Measurements from ENCODE around the gene DOLPP1.
"Not testable (repeated sequence)": the region's sequence is repeated elsewhere in the genome, so short reads cannot be mapped to it uniquely, and the experiment has no call there.

DOLPP1 gene

GRCh38 chr9:129080601-129081387 lies at the start of gene DOLPP1:
Gene DOLPP1 (plus strand): TSS chr9:129081111. CDS start chr9:129081132, 21 bp downstream.
- in situ Hi-C loops (cut with MboI; ENCODE audit: low sequenced_read_pairs) = no loop called here

GRCh38 chr9:129031514-129031913 lies 49.4 kb upstream of the DOLPP1 start:
- in situ Hi-C loops (cut with MboI; ENCODE audit: low sequenced_read_pairs) = no loop called here

GRCh38 chr9:129032541-129033159 lies 48.3 kb upstream of the DOLPP1 start:
- in situ Hi-C loops (cut with MboI; ENCODE audit: low sequenced_read_pairs) = no loop called here

- in situ Hi-C loops (cut with MboI; ENCODE audit: low sequenced_read_pairs) = no loop called here
Observed at GRCh38 chr9:129033216-129033615, 47.7 kb upstream of the DOLPP1 start.

- in situ Hi-C loops (cut with MboI; ENCODE audit: low sequenced_read_pairs) = not testable (repeated sequence)
Observed at GRCh38 chr9:129035838-129036237, 45.1 kb upstream of the DOLPP1 start.

GRCh38 chr9:129036241-129036922 lies 44.5 kb upstream of the DOLPP1 start, which contains the start of gene MIGA2:
Gene MIGA2 (plus strand): TSS chr9:129036626. CDS start chr9:129040595, 3,969 bp downstream.
- in situ Hi-C loops (cut with MboI; ENCODE audit: low sequenced_read_pairs) = no loop called here

GRCh38 chr9:129036923-129037766 lies 43.8 kb upstream of the DOLPP1 start:
- in situ Hi-C loops (cut with MboI; ENCODE audit: low sequenced_read_pairs) = no loop called here

GRCh38 chr9:129037767-129038098 lies 43.2 kb upstream of the DOLPP1 start:
- in situ Hi-C loops (cut with MboI; ENCODE audit: low sequenced_read_pairs) = no loop called here

GRCh38 chr9:129038109-129038852 lies 42.6 kb upstream of the DOLPP1 start:
- in situ Hi-C loops (cut with MboI; ENCODE audit: low sequenced_read_pairs) = no loop called here

- in situ Hi-C loops (cut with MboI; ENCODE audit: low sequenced_read_pairs) = no loop called here
Observed at GRCh38 chr9:129040113-129040643, 40.7 kb upstream of the DOLPP1 start.

GRCh38 chr9:129042016-129042415 lies 38.9 kb upstream of the DOLPP1 start:
- in situ Hi-C loops (cut with MboI; ENCODE audit: low sequenced_read_pairs) = no loop called here

GRCh38 chr9:129052592-129052991 lies 28.3 kb upstream of the DOLPP1 start:
- in situ Hi-C loops (cut with MboI; ENCODE audit: low sequenced_read_pairs) = no loop called here

- in situ Hi-C loops (cut with MboI; ENCODE audit: low sequenced_read_pairs) = no loop called here
Observed at GRCh38 chr9:129053020-129053419, 27.9 kb upstream of the DOLPP1 start.

GRCh38 chr9:129054163-129054851 lies 26.6 kb upstream of the DOLPP1 start:
- in situ Hi-C loops (cut with MboI; ENCODE audit: low sequenced_read_pairs) = no loop called here

- in situ Hi-C loops (cut with MboI; ENCODE audit: low sequenced_read_pairs) = no loop called here
Observed at GRCh38 chr9:129058965-129059795, 21.7 kb upstream of the DOLPP1 start.

GRCh38 chr9:129059796-129060785 lies 20.8 kb upstream of the DOLPP1 start:
- in situ Hi-C loops (cut with MboI; ENCODE audit: low sequenced_read_pairs) = no loop called here

- in situ Hi-C loops (cut with MboI; ENCODE audit: low sequenced_read_pairs) = no loop called here
Observed at GRCh38 chr9:129060991-129061390, 19.9 kb upstream of the DOLPP1 start.
